OCI-LY3 (cell line): ENCODE results near the gene CAMKV.
"Not testable (repeated sequence)": the region's sequence is repeated elsewhere in the genome, so short reads cannot be mapped to it uniquely, and the experiment has no call there.

ENCODE experiments used
- H2AFZ ChIP-seq: fragments of 200-600, 300-600 bp; shearing (Covaris generic); 2 replicates; pipeline ENCODE4 v1.6.0; 2014; ENCODE audit warnings: antibody characterized with exemption, low read depth, low read length
- H3K27ac ChIP-seq: fragments of 200-600, 300-600 bp; sonication (generic); 2 replicates; pipeline ENCODE4 v1.5.1; 2014; ENCODE audit warnings: mild to moderate bottlenecking, low read length, moderate library complexity, mixed read lengths
- H3K27me3 ChIP-seq: fragments of 200-600, 300-600 bp; sonication (generic); 2 replicates; pipeline ENCODE4 v1.6.1; 2014; ENCODE audit warnings: low read depth, low read length, mixed read lengths
- H3K36me3 ChIP-seq: fragments of 200-600, 300-600 bp; sonication (generic); replicated peaks from 2 replicates; pipeline ENCODE3; 2014; ENCODE audit warnings: low read depth, low read length, mixed read lengths
- H3K4me1 ChIP-seq: fragments of 300-600, 200-600 bp; sonication (generic); 2 replicates; pipeline ENCODE4 v1.6.1; 2014; ENCODE audit warnings: low read length, mixed read lengths
- H3K4me2 ChIP-seq: fragments of 200-600, 300-600 bp; sonication (generic); 2 replicates; pipeline ENCODE4 v1.6.1; 2014; ENCODE audit warnings: low read length, mixed read lengths
- H3K4me3 ChIP-seq: fragments of 300-600, 200-600 bp; sonication (generic); 2 replicates; pipeline ENCODE4 v1.5.1; 2014; ENCODE audit warnings: antibody characterized with exemption, mild to moderate bottlenecking, low read length, moderate library complexity
- H3K79me2 ChIP-seq: fragments of 300-600, 200-600 bp; shearing (Covaris generic); 2 replicates; pipeline ENCODE4 v1.6.1; 2014; ENCODE audit warnings: mild to moderate bottlenecking, low read length, mixed read lengths
- H3K9ac ChIP-seq: fragments of 300-600, 200-600 bp; shearing (Covaris generic); 2 replicates; pipeline ENCODE4 v1.6.0; 2014; ENCODE audit warnings: mild to moderate bottlenecking, low read length, moderate library complexity
- H3K9me3 ChIP-seq: fragments of 200-600, 300-600 bp; shearing (Covaris generic); 2 replicates; pipeline ENCODE4 v1.6.1; 2014; ENCODE audit warnings: low read length, mixed read lengths; ENCODE audit not compliant: insufficient read depth
- H4K20me1 ChIP-seq: fragments of 200-600, 300-600 bp; sonication (generic); 2 replicates; pipeline ENCODE4 v1.6.1; 2016; ENCODE audit warnings: low read length, mixed read lengths; ENCODE audit not compliant: insufficient read depth
- CTCF ChIP-seq: fragments of 200-600, 300-600 bp; sonication (generic); IDR thresholded peaks from 2 replicates; pipeline ENCODE4 v1.5.1; 2014; ENCODE audit warnings: antibody characterized with exemption, low read length, low read depth
- EZH2phosphoT487 ChIP-seq: fragments of 200-600 bp; shearing (Covaris generic); IDR thresholded peaks from 2 replicates; pipeline ENCODE4 v1.6.1; 2018; ENCODE audit warnings: antibody characterized with exemption, mixed run types, low read depth

The CAMKV gene

GRCh38 chr3:49840388-49840787 lies 29.3 kb downstream of the CAMKV start:
- Histone ChIP-seq H3K4me3 (no peak overlapping the region), H2AFZ (no peak overlapping the region), H4K20me1 (no peaks in the 10 kb centered on the region), H3K9ac (no peak overlapping the region), H3K9me3 (no peaks in the 10 kb centered on the region), H3K27ac (no peak overlapping the region), H3K4me1 (no peaks in the 10 kb centered on the region), H3K36me3 (peaks cover 49% of the 10 kb centered on the region), H3K4me2 (no peak overlapping the region), H3K79me2 (no peaks in the 10 kb centered on the region), H3K27me3 (no peaks in the 10 kb centered on the region)
- TF ChIP-seq CTCF (no peak), EZH2phosphoT487 (no peak)

- Histone ChIP-seq H3K27me3 (no peaks in the 10 kb centered on the region), H3K9me3 (no peaks in the 10 kb centered on the region), H3K27ac (no peak overlapping the region), H2AFZ (no peak overlapping the region), H3K4me3 (no peak overlapping the region), H3K36me3 (peaks cover 42% of the 10 kb centered on the region), H4K20me1 (no peaks in the 10 kb centered on the region), H3K79me2 (no peaks in the 10 kb centered on the region), H3K4me1 (no peaks in the 10 kb centered on the region), H3K4me2 (no peak overlapping the region), H3K9ac (no peak overlapping the region)
- TF ChIP-seq EZH2phosphoT487 (no peak), CTCF (peak; percentile 96)
Measured at GRCh38 chr3:49839193-49839809, 30.4 kb downstream of the CAMKV start.

- Histone ChIP-seq H3K79me2 (no peaks in the 10 kb centered on the region), H3K9ac (no peak overlapping the region), H3K36me3 (peaks cover 37% of the 10 kb centered on the region), H4K20me1 (no peaks in the 10 kb centered on the region), H2AFZ (no peak overlapping the region), H3K4me2 (no peak overlapping the region), H3K27ac (no peak overlapping the region), H3K4me1 (no peaks in the 10 kb centered on the region), H3K27me3 (no peaks in the 10 kb centered on the region), H3K9me3 (no peaks in the 10 kb centered on the region), H3K4me3 (no peak overlapping the region)
- TF ChIP-seq EZH2phosphoT487: no peak
Measured at GRCh38 chr3:49831341-49831740, 38.4 kb downstream of the CAMKV start.

- no peaks in the 10 kb centered on the region for H3K79me2 ChIP-seq
- no peak overlapping the region for H3K9ac ChIP-seq
- H2AFZ ChIP-seq: no peak overlapping the region
- H3K4me2 ChIP-seq: no peak overlapping the region
- H3K9me3 ChIP-seq: no peaks in the 10 kb centered on the region
- H3K4me3 ChIP-seq: no peak overlapping the region
- TF ChIP-seq EZH2phosphoT487 (no peak), CTCF (no peak)
- H3K36me3 ChIP-seq: peaks cover 24% of the 10 kb centered on the region
- no peaks in the 10 kb centered on the region for H3K27me3 ChIP-seq
- no peaks in the 10 kb centered on the region for H4K20me1 ChIP-seq
- H3K4me1 ChIP-seq: no peaks in the 10 kb centered on the region
- no peak overlapping the region for H3K27ac ChIP-seq
Measured at GRCh38 chr3:49826016-49826415, 43.7 kb downstream of the CAMKV start.

- not testable (repeated sequence) for H3K27ac ChIP-seq, H3K4me3 ChIP-seq, H3K4me1 ChIP-seq, H2AFZ ChIP-seq, H3K9me3 ChIP-seq, H3K79me2 ChIP-seq, H3K36me3 ChIP-seq, H3K9ac ChIP-seq, H3K4me2 ChIP-seq, H3K27me3 ChIP-seq, H4K20me1 ChIP-seq
Measured at GRCh38 chr3:49823131-49823530, 46.6 kb downstream of the CAMKV start.
